ENCODE measurements around the gene OR13A1. TPM values are rescaled to one million over a fixed set of nuclear protein-coding genes. Genes with fewer than 3 reads are reported as not detected.
"Not testable (repeated sequence)": the region's sequence is repeated elsewhere in the genome, so short reads cannot be mapped to it uniquely, and the experiment has no call there.

The OR13A1 gene, protein sequence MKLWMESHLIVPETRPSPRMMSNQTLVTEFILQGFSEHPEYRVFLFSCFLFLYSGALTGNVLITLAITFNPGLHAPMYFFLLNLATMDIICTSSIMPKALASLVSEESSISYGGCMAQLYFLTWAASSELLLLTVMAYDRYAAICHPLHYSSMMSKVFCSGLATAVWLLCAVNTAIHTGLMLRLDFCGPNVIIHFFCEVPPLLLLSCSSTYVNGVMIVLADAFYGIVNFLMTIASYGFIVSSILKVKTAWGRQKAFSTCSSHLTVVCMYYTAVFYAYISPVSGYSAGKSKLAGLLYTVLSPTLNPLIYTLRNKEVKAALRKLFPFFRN
- not detected for total RNA-seq
- under 1 TPM in 1 of 3 donors, not detected in 2; 0.40 TPM for polyA plus RNA-seq
- long read RNA-seq, donor 1 = 0 reads
- long read RNA-seq, donor 2 = 0 reads
- long read RNA-seq, donor 3 = 0 reads
- long read RNA-seq, donor 4 = 0 reads
- long read RNA-seq, donor 5 = 0 reads
- long read RNA-seq, donor 6 = 0 reads
- long read RNA-seq, donor 7 = 0 reads
- long read RNA-seq, donor 8 = 0 reads
- long read RNA-seq, donor 9 = 0 reads
- long read RNA-seq, donor 10 = 0 reads

DNA sequence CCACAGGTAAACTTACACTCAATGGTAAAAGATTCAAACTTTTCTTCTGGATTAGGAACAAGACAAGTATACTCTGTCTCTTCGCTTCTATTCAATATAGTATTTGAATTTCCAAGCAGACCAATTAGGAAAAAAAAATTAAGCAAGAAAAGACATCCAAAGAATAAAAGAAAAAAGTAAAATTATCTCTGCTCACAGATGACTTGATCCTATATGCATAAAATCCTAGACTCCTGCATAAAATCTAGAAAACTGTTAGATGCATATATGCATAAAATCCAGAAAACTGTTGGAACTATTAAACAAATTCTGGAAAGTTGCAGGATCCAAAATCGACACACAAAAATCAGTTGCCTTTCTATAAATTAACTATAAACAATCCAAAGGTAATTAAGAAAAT lies at the start of gene OR13A1:
Gene OR13A1, minus strand, starts transcription at position 101 of the 400 bp plus-strand sequence. CDS start 11,186 bp downstream, outside the sequence.
- H3K9me3 ChIP-seq = peaks cover 0 to 23% (median 5%) of the 10 kb centered on the region in 4 donors
- H3K4me1 ChIP-seq = no peaks in the 10 kb centered on the region
- no peak for DNase-seq
- H3K4me3 ChIP-seq = no peak within 1 kb of the TSS
- no peaks in the 10 kb centered on the region for H3K36me3 ChIP-seq
- H3K27me3 ChIP-seq = no peaks in the 10 kb centered on the region
- 80 to 91% (median 84%) methylated on average over 2 of the region's 2 CpGs for WGBS, 5 donors
- H3K27ac ChIP-seq = no peak within 1 kb of the TSS
- intact Hi-C loops (cut with DNase I; ENCODE audit: low total_unique reads) = no loop called here
- TF ChIP-seq POLR2A (IDR thresholded peaks at IDR 0.05) (no peak), POLR2AphosphoS5 (IDR thresholded peaks at IDR 0.05) (no peak), EP300 (IDR thresholded peaks at IDR 0.05) (no peak)
- TF ChIP-seq, protein P1, sequence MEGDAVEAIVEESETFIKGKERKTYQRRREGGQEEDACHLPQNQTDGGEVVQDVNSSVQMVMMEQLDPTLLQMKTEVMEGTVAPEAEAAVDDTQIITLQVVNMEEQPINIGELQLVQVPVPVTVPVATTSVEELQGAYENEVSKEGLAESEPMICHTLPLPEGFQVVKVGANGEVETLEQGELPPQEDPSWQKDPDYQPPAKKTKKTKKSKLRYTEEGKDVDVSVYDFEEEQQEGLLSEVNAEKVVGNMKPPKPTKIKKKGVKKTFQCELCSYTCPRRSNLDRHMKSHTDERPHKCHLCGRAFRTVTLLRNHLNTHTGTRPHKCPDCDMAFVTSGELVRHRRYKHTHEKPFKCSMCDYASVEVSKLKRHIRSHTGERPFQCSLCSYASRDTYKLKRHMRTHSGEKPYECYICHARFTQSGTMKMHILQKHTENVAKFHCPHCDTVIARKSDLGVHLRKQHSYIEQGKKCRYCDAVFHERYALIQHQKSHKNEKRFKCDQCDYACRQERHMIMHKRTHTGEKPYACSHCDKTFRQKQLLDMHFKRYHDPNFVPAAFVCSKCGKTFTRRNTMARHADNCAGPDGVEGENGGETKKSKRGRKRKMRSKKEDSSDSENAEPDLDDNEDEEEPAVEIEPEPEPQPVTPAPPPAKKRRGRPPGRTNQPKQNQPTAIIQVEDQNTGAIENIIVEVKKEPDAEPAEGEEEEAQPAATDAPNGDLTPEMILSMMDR (IDR thresholded peaks at IDR 0.05) = no peak

DNA sequence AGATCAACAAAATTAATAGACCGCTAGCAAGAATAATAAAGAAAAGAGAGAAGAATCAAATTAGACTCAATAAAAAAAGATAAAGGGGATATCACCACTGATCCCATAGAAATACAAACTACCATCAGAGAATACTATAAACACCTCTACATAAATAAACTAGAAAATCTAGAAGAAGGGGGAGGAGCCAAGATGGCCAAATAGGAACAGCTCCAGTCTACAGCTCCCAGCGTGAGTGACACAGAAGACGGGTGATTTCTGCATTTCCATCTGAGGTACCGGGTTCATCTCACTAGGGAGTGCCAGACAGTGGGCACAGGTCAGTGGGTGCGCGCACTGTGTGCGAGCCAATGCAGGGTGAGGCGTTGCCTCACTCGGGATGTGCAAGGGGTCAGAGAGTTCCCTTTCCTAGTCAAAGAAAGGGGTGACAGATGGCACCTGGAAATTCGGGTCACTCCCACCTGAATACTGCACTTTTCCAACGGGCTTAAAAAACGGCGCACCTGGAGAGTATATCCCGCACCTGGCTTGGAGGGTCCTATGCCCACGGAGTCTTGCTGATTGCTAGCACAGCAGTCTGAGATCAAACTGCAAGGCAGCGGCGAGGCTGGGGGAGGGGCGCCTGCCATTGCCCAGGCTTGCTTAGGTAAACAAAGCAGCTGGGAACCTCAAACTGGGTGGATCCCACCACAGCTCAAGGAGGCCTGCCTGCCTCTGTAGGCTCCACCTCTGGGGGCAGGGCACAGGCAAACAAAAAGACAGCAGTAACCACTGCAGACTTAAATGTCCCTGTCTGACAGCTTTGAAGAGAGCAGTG lies 46.8 kb upstream of the OR13A1 start:
- H3K27me3 ChIP-seq; intact Hi-C loops (cut with DNase I; ENCODE audit: low total_unique reads); H3K36me3 ChIP-seq; H3K4me1 ChIP-seq; H3K4me3 ChIP-seq; H3K27ac ChIP-seq; H3K9me3 ChIP-seq: not testable (repeated sequence)
- peak in 1 of 2 donors; percentile 46 for DNase-seq
- WGBS, 5 donors = 37 to 51% (median 42%) methylated on average over 13 to 18 of the region's 18 CpGs

DNA sequence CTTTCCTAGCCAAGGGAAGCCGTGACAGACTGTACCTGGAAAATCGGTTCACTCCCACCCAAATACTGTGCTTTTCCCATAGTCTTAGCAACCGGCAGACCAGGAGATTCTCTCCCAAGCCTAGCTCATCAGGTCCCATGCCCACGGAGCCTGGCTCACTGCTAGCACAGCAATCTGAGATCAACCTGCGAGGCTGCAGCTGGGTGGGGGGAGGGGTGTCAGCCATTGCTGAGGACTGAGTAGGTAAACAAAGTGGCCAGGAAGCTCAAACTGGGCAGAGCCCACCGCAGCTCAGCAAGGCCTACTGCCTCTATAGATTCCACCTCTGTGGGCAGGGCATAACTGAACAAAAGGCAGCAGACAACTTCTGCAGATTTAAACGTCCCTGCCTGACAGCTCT lies 43.6 kb upstream of the OR13A1 start:
- H3K4me3 ChIP-seq; DNase-seq; H3K36me3 ChIP-seq; H3K4me1 ChIP-seq; H3K9me3 ChIP-seq; intact Hi-C loops (cut with DNase I; ENCODE audit: low total_unique reads); H3K27ac ChIP-seq; H3K27me3 ChIP-seq: not testable (repeated sequence)
- whole genome bisulfite sequencing, 5 donors = 51 to 65% (median 59%) methylated on average over 5 to 7 of the region's 7 CpGs

DNA sequence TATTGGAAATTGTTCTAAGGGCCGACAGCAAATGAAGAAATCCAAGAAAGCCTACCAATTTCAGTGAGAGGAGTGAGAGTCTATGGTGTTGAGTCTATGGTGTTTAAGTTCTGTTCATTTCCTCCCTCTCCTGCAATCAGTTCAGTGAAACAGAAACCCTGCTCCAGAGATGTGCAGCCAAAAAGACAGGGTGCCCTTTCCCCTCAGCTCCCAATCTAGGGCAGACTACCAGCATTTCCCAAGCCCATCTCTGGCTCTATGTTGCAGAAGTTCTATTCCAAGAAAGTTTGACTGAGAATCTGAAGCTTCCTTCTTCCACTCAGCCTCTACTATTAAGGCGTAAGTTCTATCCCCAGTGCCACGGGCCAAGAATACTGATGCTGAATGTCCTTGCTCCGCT lies 40.1 kb upstream of the OR13A1 start:
- Histone ChIP-seq H3K4me3 (no peak overlapping the region), H3K27me3 (no peaks in the 10 kb centered on the region), H3K27ac (no peak overlapping the region), H3K9me3 (no peaks in the 10 kb centered on the region), H3K36me3 (no peaks in the 10 kb centered on the region), H3K4me1 (no peaks in the 10 kb centered on the region)
- DNase-seq = no peak
- TF ChIP-seq POLR2A (IDR thresholded peaks at IDR 0.05) (no peak), EP300 (IDR thresholded peaks at IDR 0.05) (no peak), POLR2AphosphoS5 (IDR thresholded peaks at IDR 0.05) (no peak)
- TF ChIP-seq, protein P1 (IDR thresholded peaks at IDR 0.05) = no peak
- WGBS, 5 donors = 90 to 96% (median 92%) methylated on average over 4 of the region's 4 CpGs
- intact Hi-C loops (cut with DNase I; ENCODE audit: low total_unique reads) = no loop called here

DNA sequence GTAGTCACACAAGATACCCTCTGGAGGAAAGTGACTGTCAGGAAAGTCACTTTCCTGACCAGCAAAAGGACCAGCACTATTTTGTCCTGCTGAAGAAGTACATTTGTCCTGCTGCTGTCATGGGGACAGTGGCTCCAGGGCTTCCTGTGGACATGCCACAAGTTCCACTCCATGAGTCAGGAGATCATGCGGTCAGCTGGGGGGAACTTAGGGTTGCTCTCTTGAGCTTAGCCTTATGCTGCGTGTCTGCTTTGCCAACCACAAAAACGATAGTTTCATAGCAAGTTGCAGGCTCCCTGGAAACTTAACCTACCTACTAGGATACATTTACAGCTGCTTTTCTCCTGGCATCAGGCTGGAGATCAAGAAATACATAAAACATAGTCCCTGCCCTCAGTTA lies 38.9 kb upstream of the OR13A1 start:
- H3K27ac ChIP-seq = no peak overlapping the region
- H3K9me3 ChIP-seq = no peaks in the 10 kb centered on the region
- no peaks in the 10 kb centered on the region for H3K27me3 ChIP-seq
- no peaks in the 10 kb centered on the region for H3K36me3 ChIP-seq
- H3K4me1 ChIP-seq = no peaks in the 10 kb centered on the region
- DNase-seq = no peak
- TF ChIP-seq, protein P1 (IDR thresholded peaks at IDR 0.05) = no peak
- TF ChIP-seq EP300 (IDR thresholded peaks at IDR 0.05) (no peak), POLR2A (IDR thresholded peaks at IDR 0.05) (no peak), POLR2AphosphoS5 (IDR thresholded peaks at IDR 0.05) (no peak)
- H3K4me3 ChIP-seq = no peak overlapping the region
- intact Hi-C loops (cut with DNase I; ENCODE audit: low total_unique reads) = no loop called here
- 80 to 89% (median 86%) methylated on average over 3 of the region's 3 CpGs for WGBS, 5 donors

Data from stomach (tissue), 19 donors.